LNCaP clone FGC (cell line): ENCODE data around the gene CCNQ.

Experiments used
- DNase-seq: peaks from one replicate; pipeline ENCODE4 v3.0.0-alpha.2; 2011; ENCODE audit warnings: low read depth
- H3K4me3 ChIP-seq: 2 replicates; pipeline ENCODE4 v1.5.1; 2011; ENCODE audit warnings: mild to moderate bottlenecking, low read depth, low read length, control low read depth
- CTCF ChIP-seq: IDR thresholded peaks from 2 replicates; pipeline ENCODE4 v1.5.1; 2012; ENCODE audit warnings: mild to moderate bottlenecking; ENCODE audit not compliant: control insufficient read depth, insufficient read depth; ENCODE audit errors: extremely low read depth

The CCNQ gene

GRCh38 chrX:153621949-153622598, 23.1 kb upstream of the CCNQ start:
- no peak for TF ChIP-seq CTCF
- DNase-seq = no peak
- no peak overlapping the region for H3K4me3 ChIP-seq

- H3K4me3 ChIP-seq = no peak overlapping the region
- TF ChIP-seq CTCF = no peak
- no peak for DNase-seq
These were observed 21.6 kb upstream of the CCNQ start for GRCh38 chrX:153620576-153620975.

DNA sequence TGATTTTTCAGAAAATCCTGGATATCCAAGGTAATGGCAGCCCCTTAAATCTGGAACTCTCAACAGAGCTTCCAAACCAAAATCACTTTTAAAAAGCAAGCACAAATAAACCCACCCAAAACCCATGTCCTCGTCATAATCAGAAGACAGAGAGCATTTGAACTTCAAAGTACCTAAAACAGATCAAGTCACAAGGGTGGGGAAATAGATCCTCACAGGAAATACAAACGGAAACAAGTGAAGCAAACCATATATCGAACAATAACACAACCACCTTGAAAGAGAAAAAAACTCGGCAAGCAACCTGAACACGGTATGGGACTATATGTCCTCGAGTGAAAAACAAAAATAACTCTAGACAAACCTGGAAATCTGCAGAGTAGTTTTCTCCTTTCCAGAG, 15.9 kb upstream of the CCNQ start:
- no peak for DNase-seq
- no peak overlapping the region for H3K4me3 ChIP-seq
- TF ChIP-seq CTCF = no peak

- H3K4me3 ChIP-seq = no peak overlapping the region
- no peak for TF ChIP-seq CTCF
- no peak for DNase-seq
These were observed 13.5 kb upstream of the CCNQ start for GRCh38 chrX:153612413-153612812.

DNA sequence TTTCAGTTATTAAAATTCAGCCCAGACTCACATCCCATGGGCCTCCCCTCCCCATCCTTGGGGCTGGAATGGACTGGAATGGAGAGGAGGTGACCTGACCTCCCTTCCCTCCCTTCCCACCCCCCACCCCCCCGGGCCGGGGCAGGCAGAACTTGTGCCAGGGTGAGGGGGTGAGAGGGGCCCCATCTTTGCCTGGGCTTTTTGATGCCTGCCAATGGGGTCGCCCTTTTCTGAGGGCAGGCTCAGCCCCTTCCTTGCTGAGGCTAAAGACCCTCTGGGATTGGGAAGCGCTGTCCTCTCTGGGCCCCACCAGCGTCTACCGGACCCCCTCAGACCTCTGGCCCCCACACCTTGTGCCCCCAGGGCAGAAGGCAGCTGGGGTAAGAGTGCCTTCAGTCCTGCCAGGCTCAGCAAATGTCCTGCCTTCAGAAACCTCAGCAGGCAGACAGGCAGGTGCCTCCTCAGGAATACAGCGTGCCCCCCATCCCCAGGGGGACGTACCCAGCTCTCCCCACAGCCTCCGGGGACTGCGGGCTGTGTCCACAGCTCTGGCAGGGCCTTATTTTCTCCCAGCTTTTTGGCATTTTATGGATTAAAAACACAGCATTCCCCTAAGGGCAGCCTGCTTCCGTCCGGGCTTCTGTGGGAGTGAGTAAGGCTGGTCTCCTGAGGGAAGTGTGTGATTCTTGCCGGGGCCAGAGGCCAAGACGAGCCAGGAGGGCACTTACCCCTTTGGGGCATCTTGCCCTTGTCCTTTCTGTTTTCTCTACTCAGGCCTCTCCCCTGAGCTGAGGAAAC, 12.6 kb upstream of the CCNQ start:
- no peak overlapping the region for H3K4me3 ChIP-seq
- TF ChIP-seq CTCF = no peak
- DNase-seq = no peak

DNA sequence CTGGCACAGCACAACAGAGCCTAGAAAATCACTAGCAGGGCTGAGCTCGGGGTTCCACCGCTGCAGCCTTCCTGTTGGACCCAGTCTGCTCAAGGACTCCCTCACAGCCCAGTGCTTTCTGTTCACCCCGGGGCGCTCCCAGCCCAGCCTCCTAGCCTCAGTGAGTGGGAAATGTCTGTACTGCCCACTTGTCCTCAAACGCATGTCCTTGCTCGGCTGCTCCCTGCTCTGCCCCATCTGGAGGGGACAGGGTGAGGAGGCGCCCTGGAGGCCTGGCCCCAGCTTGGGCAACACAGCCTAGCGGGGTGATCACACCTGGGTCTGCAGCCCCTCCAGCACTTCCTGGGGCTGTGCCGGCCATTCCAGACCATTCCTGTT, 11.9 kb upstream of the CCNQ start:
- no peak for DNase-seq
- no peak for TF ChIP-seq CTCF
- H3K4me3 ChIP-seq = no peak overlapping the region
